WTC11 (cell line): ENCODE data around the gene LOXL3.

Experiments used
- ATF1 ChIP-seq: sonication (generic); formaldehyde crosslinking; IDR thresholded peaks from 2 replicates; pipeline ENCODE4 v1.8.1; 2023; ENCODE audit warnings: mild to moderate bottlenecking, moderate library complexity, missing genetic modification reagents
- CREB1 ChIP-seq: sonication (generic); formaldehyde crosslinking; IDR thresholded peaks from 2 replicates; pipeline ENCODE4 v1.8.0; 2023; ENCODE audit warnings: mild to moderate bottlenecking, missing genetic modification reagents
- ETV6 ChIP-seq: sonication (generic); formaldehyde crosslinking; IDR thresholded peaks from 2 replicates; pipeline ENCODE4 v1.8.1; 2022; ENCODE audit warnings: mild to moderate bottlenecking, missing genetic modification reagents
- FOXP1 ChIP-seq: sonication (generic); formaldehyde crosslinking; IDR thresholded peaks from 2 replicates; pipeline ENCODE4 v1.8.0; 2022; ENCODE audit warnings: missing genetic modification reagents, mild to moderate bottlenecking, moderate library complexity, borderline replicate concordance
- TCF7 ChIP-seq: sonication (generic); formaldehyde crosslinking; IDR thresholded peaks from 2 replicates; pipeline ENCODE4 v1.8.0; 2022; ENCODE audit warnings: mild to moderate bottlenecking, low read depth, missing genetic modification reagents, moderate library complexity
- TP53 ChIP-seq: sonication (generic); formaldehyde crosslinking; IDR thresholded peaks from 2 replicates; pipeline ENCODE4 v1.8.1; 2023; ENCODE audit warnings: mild to moderate bottlenecking, missing genetic modification reagents
- ZNF396 ChIP-seq: fragments of 250-450 bp; sonication (Bioruptor Pico); IDR thresholded peaks from 2 replicates; pipeline ENCODE4 v1.8.0; 2021; ENCODE audit warnings: mild to moderate bottlenecking, moderate library complexity, borderline replicate concordance
- TF ChIP-seq, protein P1 (sequence below): fragments of 200-600 bp; IDR thresholded peaks from 2 replicates; pipeline ENCODE4 v1.8.0; 2022; ENCODE audit warnings: antibody characterized with exemption
- TF ChIP-seq, protein P2 (sequence below): fragments of 250-450 bp; sonication (Bioruptor Pico); conservative IDR thresholded peaks from 2 replicates; pipeline ENCODE4 v1.9.0; 2021; ENCODE audit warnings: mild to moderate bottlenecking
- TF ChIP-seq, protein P3 (sequence below): sonication (generic); formaldehyde crosslinking; IDR thresholded peaks from 2 replicates; pipeline ENCODE4 v1.8.0; 2022; ENCODE audit warnings: mild to moderate bottlenecking, missing genetic modification reagents
- TF ChIP-seq, protein P4 (sequence below): sonication (generic); formaldehyde crosslinking; IDR thresholded peaks from 2 replicates; pipeline ENCODE4 v1.8.0; 2022; ENCODE audit warnings: mild to moderate bottlenecking, missing genetic modification reagents
- TF ChIP-seq, protein P5 (sequence below): sonication (generic); formaldehyde crosslinking; IDR thresholded peaks from 2 replicates; pipeline ENCODE4 v1.8.0; 2023; ENCODE audit warnings: missing genetic modification reagents

DNA sequence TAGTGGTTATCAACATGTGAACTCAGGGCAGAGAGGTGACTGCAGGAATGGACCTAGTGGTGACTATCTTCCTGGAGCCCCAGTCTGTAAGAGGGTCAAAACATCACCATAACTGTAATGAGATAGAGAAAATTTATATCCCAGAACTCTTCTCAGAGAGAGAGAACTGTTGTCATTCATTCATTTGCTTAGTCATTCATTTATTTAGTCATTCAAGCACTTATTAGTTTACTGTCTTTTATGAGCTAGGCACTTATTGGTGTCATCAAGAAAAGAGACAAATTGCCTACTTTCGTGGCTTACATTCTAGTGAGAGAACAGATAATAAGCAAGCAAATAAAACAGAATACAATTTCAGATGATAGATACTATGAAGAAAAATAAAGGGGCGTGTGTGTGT lies 34.9 kb upstream of the LOXL3 start:
- TF ChIP-seq ATF1 (CRISPR knock-in tag) = no peak
- TF ChIP-seq, protein P1, sequence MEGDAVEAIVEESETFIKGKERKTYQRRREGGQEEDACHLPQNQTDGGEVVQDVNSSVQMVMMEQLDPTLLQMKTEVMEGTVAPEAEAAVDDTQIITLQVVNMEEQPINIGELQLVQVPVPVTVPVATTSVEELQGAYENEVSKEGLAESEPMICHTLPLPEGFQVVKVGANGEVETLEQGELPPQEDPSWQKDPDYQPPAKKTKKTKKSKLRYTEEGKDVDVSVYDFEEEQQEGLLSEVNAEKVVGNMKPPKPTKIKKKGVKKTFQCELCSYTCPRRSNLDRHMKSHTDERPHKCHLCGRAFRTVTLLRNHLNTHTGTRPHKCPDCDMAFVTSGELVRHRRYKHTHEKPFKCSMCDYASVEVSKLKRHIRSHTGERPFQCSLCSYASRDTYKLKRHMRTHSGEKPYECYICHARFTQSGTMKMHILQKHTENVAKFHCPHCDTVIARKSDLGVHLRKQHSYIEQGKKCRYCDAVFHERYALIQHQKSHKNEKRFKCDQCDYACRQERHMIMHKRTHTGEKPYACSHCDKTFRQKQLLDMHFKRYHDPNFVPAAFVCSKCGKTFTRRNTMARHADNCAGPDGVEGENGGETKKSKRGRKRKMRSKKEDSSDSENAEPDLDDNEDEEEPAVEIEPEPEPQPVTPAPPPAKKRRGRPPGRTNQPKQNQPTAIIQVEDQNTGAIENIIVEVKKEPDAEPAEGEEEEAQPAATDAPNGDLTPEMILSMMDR = no peak
- TF ChIP-seq, protein P2, sequence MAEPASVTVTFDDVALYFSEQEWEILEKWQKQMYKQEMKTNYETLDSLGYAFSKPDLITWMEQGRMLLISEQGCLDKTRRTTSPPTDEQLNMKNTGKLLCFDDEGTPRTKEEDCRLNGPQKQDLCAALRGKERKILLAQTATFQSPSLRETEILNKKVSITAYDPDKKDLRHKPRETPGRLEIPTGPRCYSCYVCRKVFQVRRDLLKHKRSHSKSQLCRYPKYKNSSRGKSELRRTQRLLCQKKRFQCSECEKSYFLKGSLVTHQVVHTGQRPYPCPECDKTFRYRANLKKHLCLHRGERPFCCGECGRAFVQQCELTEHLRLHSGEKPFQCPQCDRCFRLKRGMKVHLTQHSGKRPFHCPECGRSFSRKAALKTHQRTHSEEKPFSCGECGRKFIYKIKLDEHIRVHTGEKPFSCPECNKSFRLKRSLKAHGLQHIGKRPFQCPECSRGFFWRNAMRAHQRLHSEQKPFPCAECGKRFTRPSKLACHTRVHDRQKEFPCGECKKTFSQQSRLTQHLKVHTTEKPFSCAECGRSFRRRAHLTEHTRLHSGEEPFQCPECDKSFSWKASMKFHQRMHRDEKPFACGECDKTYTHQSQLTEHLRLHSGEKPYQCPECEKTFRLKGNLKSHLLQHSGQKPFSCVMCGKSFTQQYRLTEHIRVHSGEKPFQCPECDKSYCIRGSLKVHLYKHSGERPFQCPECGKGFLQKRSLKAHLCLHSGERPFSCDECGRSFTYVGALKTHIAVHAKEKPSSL (CRISPR knock-in tag) = no peak
- TF ChIP-seq ZNF396 (CRISPR knock-in tag) = no peak
- TF ChIP-seq CREB1 (CRISPR knock-in tag) = no peak
- TF ChIP-seq TP53 = no peak
- TF ChIP-seq, protein P3, sequence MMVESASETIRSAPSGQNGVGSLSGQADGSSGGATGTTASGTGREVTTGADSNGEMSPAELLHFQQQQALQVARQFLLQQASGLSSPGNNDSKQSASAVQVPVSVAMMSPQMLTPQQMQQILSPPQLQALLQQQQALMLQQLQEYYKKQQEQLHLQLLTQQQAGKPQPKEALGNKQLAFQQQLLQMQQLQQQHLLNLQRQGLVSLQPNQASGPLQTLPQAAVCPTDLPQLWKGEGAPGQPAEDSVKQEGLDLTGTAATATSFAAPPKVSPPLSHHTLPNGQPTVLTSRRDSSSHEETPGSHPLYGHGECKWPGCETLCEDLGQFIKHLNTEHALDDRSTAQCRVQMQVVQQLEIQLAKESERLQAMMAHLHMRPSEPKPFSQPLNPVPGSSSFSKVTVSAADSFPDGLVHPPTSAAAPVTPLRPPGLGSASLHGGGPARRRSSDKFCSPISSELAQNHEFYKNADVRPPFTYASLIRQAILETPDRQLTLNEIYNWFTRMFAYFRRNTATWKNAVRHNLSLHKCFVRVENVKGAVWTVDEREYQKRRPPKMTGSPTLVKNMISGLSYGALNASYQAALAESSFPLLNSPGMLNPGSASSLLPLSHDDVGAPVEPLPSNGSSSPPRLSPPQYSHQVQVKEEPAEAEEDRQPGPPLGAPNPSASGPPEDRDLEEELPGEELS = no peak
- TF ChIP-seq, protein P4, sequence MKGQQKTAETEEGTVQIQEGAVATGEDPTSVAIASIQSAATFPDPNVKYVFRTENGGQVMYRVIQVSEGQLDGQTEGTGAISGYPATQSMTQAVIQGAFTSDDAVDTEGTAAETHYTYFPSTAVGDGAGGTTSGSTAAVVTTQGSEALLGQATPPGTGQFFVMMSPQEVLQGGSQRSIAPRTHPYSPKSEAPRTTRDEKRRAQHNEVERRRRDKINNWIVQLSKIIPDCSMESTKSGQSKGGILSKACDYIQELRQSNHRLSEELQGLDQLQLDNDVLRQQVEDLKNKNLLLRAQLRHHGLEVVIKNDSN (CRISPR knock-in tag) = no peak
- TF ChIP-seq FOXP1 (CRISPR knock-in tag) = no peak
- no peak for TF ChIP-seq ETV6
- TF ChIP-seq, protein P5, sequence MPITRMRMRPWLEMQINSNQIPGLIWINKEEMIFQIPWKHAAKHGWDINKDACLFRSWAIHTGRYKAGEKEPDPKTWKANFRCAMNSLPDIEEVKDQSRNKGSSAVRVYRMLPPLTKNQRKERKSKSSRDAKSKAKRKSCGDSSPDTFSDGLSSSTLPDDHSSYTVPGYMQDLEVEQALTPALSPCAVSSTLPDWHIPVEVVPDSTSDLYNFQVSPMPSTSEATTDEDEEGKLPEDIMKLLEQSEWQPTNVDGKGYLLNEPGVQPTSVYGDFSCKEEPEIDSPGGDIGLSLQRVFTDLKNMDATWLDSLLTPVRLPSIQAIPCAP (CRISPR knock-in tag) = no peak
- TF ChIP-seq TCF7 (CRISPR knock-in tag) = no peak
